Neural progenitor cell (in vitro differentiated cells): ENCODE data around the gene MAPK10. TPM values are rescaled to one million over a fixed set of nuclear protein-coding genes. Genes with fewer than 3 reads are reported as not detected.
"Not testable (repeated sequence)": the region's sequence is repeated elsewhere in the genome, so short reads cannot be mapped to it uniquely, and the experiment has no call there.

Source experiments
- DNase-seq: peaks from one replicate; pipeline ENCODE4 v3.0.0-alpha.2; 2016; ENCODE audit warnings: low spot score
- H2AFZ ChIP-seq: fragments of 200-600 bp; sonication (generic); replicated peaks from 2 replicates; pipeline ENCODE4 v1.6.1; 2016; ENCODE audit warnings: antibody characterized with exemption
- H3F3A ChIP-seq: fragments of 200-600 bp; sonication (generic); 2 replicates; pipeline ENCODE4 v1.6.1; 2016; ENCODE audit warnings: antibody characterized with exemption, low read depth
- H3K27ac ChIP-seq: fragments of 200-600 bp; sonication (generic); 2 replicates; pipeline ENCODE4 v1.5.1; 2016; ENCODE audit warnings: mild to moderate bottlenecking
- H3K27me3 ChIP-seq: fragments of 200-600 bp; sonication (generic); 2 replicates; pipeline ENCODE4 v1.6.1; 2016; ENCODE audit warnings: mild to moderate bottlenecking, moderate library complexity
- H3K36me3 ChIP-seq: fragments of 200-600 bp; sonication (generic); 2 replicates; pipeline ENCODE4 v1.5.1; 2016
- H3K4me1 ChIP-seq: fragments of 200-600 bp; sonication (generic); 2 replicates; pipeline ENCODE4 v1.6.1; 2016; ENCODE audit warnings: mixed run types
- H3K4me2 ChIP-seq: fragments of 200-600 bp; sonication (generic); 2 replicates; pipeline ENCODE4 v1.6.1; 2016
- H3K4me3 ChIP-seq: fragments of 200-600 bp; sonication (generic); 2 replicates; pipeline ENCODE4 v1.5.1; 2016
- H3K79me2 ChIP-seq: fragments of 200-600 bp; sonication (generic); 2 replicates; pipeline ENCODE4 v1.6.1; 2016; ENCODE audit warnings: low read depth
- H3K9ac ChIP-seq: fragments of 200-600 bp; sonication (generic); 2 replicates; pipeline ENCODE4 v1.6.1; 2016
- H3K9me3 ChIP-seq: fragments of 200-600 bp; sonication (generic); 2 replicates; pipeline ENCODE4 v1.5.1; 2016; ENCODE audit warnings: low read depth
- H4K20me1 ChIP-seq: fragments of 200-600 bp; sonication (generic); 2 replicates; pipeline ENCODE4 v1.6.1; 2016; ENCODE audit warnings: low read depth
- H3K27ac Mint-ChIP-seq: 3 replicates; pipeline ENCODE4 v1.8.0; 2021; ENCODE audit warnings: mixed read lengths
- H3K27me3 Mint-ChIP-seq: 2 replicates; pipeline ENCODE4 v1.8.0; 2022; ENCODE audit warnings: low read depth, mild to moderate bottlenecking, inconsistent platforms, moderate library complexity, mixed read lengths; ENCODE audit not compliant: insufficient read depth
- H3K36me3 Mint-ChIP-seq: 3 replicates; pipeline ENCODE4 v1.8.0; 2021; ENCODE audit warnings: mixed read lengths
- H3K4me1 Mint-ChIP-seq: 3 replicates; pipeline ENCODE4 v1.8.0; 2021; ENCODE audit warnings: mixed read lengths
- H3K4me3 Mint-ChIP-seq: 3 replicates; pipeline ENCODE4 v1.8.0; 2021; ENCODE audit warnings: mild to moderate bottlenecking, moderate library complexity, mixed read lengths
- H3K9me3 Mint-ChIP-seq: 3 replicates; pipeline ENCODE4 v1.8.0; 2020; ENCODE audit warnings: mixed read lengths
- CTCF ChIP-seq: fragments of 200-600 bp; sonication (generic); IDR thresholded peaks from 2 replicates; pipeline ENCODE4 v1.5.1; 2017; ENCODE audit warnings: antibody characterized with exemption, mild to moderate bottlenecking
- EZH2 ChIP-seq: fragments of 200-600 bp; sonication (generic); IDR thresholded peaks from 2 replicates; pipeline ENCODE4 v1.6.1; 2017; ENCODE audit warnings: antibody characterized with exemption, mild to moderate bottlenecking, moderate library complexity
- EZH2phosphoT487 ChIP-seq: fragments of 200-600 bp; sonication (generic); IDR thresholded peaks from 2 replicates; pipeline ENCODE4 v1.6.1; 2017; ENCODE audit warnings: antibody characterized with exemption
- total RNA-seq: library from RNA; depleted of rRNA; stranded (reverse); fragments of >200 nt; gene quantifications from 2 replicates; pipeline ENCODE4 v1.2.3, GENCODE V29; 2015; ENCODE audit warnings: low replicate concordance

MAPK10 gene
- total RNA-seq, 1 donor from 2014 or later: 383 TPM

GRCh38 chr4:86032476-86033022 is 327.3 kb downstream of the MAPK10 start:
- H3K27ac ChIP-seq: no peak overlapping the region

GRCh38 chr4:86031927-86032326 is 327.9 kb downstream of the MAPK10 start:
- H3K4me3 ChIP-seq: no peak overlapping the region
- peaks cover 7% of the 10 kb centered on the region for H3F3A ChIP-seq
- peaks cover 34% of the 10 kb centered on the region for H3K36me3 Mint-ChIP-seq
- no peak for TF ChIP-seq CTCF
- no peak for TF ChIP-seq EZH2
- TF ChIP-seq EZH2phosphoT487: no peak
- H2AFZ ChIP-seq: no peak overlapping the region
- H3K27ac ChIP-seq: no peak overlapping the region
- peaks cover 12% of the 10 kb centered on the region for H3K36me3 ChIP-seq
- H3K4me3 Mint-ChIP-seq: no peak overlapping the region
- no peaks in the 10 kb centered on the region for H3K79me2 ChIP-seq
- no peaks in the 10 kb centered on the region for H3K27me3 ChIP-seq
- no peak overlapping the region for H3K4me2 ChIP-seq
- no peaks in the 10 kb centered on the region for H3K27me3 Mint-ChIP-seq
- peaks cover 20% of the 10 kb centered on the region for H3K4me1 Mint-ChIP-seq
- no peaks in the 10 kb centered on the region for H3K9me3 ChIP-seq
- no peak overlapping the region for H3K27ac Mint-ChIP-seq
- no peak for DNase-seq
- no peaks in the 10 kb centered on the region for H3K9me3 Mint-ChIP-seq
- no peaks in the 10 kb centered on the region for H4K20me1 ChIP-seq
- no peak overlapping the region for H3K9ac ChIP-seq
- H3K4me1 ChIP-seq: no peaks in the 10 kb centered on the region

More at GRCh38 chr4:86032476-86033022, 327.3 kb downstream of the MAPK10 start:
- Mint-ChIP-seq H3K4me3 (no peak overlapping the region), H3K9me3 (no peaks in the 10 kb centered on the region), H3K27ac (peak overlapping the region; percentile 70), H3K27me3 (no peaks in the 10 kb centered on the region), H3K4me1 (peaks cover 19% of the 10 kb centered on the region), H3K36me3 (peaks cover 34% of the 10 kb centered on the region)
- H3K4me2 ChIP-seq: no peak overlapping the region
- no peaks in the 10 kb centered on the region for H3K79me2 ChIP-seq
- no peaks in the 10 kb centered on the region for H3K9me3 ChIP-seq
- H3F3A ChIP-seq: peaks cover 7% of the 10 kb centered on the region
- H3K9ac ChIP-seq: no peak overlapping the region
- H3K27me3 ChIP-seq: no peaks in the 10 kb centered on the region
- H3K36me3 ChIP-seq: peaks cover 11% of the 10 kb centered on the region
- H3K4me1 ChIP-seq: no peaks in the 10 kb centered on the region
- no peak for TF ChIP-seq EZH2phosphoT487
- no peak for TF ChIP-seq CTCF
- no peak for TF ChIP-seq EZH2
- DNase-seq: no peak
- no peaks in the 10 kb centered on the region for H4K20me1 ChIP-seq
- H2AFZ ChIP-seq: no peak overlapping the region
- no peak overlapping the region for H3K4me3 ChIP-seq

- peaks cover 35% of the 10 kb centered on the region for H3K36me3 Mint-ChIP-seq
- peaks cover 7% of the 10 kb centered on the region for H3F3A ChIP-seq
- H3K9me3 ChIP-seq: no peaks in the 10 kb centered on the region
- no peaks in the 10 kb centered on the region for H3K9me3 Mint-ChIP-seq
- no peak for TF ChIP-seq EZH2
- no peak for TF ChIP-seq CTCF
- no peak for TF ChIP-seq EZH2phosphoT487
- H2AFZ ChIP-seq: no peak overlapping the region
- H3K4me2 ChIP-seq: no peak overlapping the region
- H3K4me3 Mint-ChIP-seq: no peak overlapping the region
- no peak overlapping the region for H3K9ac ChIP-seq
- H3K27ac ChIP-seq: no peak overlapping the region
- no peaks in the 10 kb centered on the region for H3K79me2 ChIP-seq
- no peak overlapping the region for H3K4me3 ChIP-seq
- H3K4me1 ChIP-seq: no peaks in the 10 kb centered on the region
- H3K4me1 Mint-ChIP-seq: peaks cover 5% of the 10 kb centered on the region
- H3K27me3 Mint-ChIP-seq: no peaks in the 10 kb centered on the region
- H4K20me1 ChIP-seq: no peaks in the 10 kb centered on the region
- H3K27me3 ChIP-seq: no peaks in the 10 kb centered on the region
- no peak overlapping the region for H3K27ac Mint-ChIP-seq
- H3K36me3 ChIP-seq: peaks cover 30% of the 10 kb centered on the region
- DNase-seq: no peak
Observed at GRCh38 chr4:86026720-86027119, 333.1 kb downstream of the MAPK10 start.

- DNase-seq: not testable (repeated sequence)
Observed at GRCh38 chr4:86021671-86022070, 338.2 kb downstream of the MAPK10 start.

More at GRCh38 chr4:86021671-86022070, 338.2 kb downstream of the MAPK10 start:
- not testable (repeated sequence) for H3K79me2 ChIP-seq, H4K20me1 ChIP-seq, H3K27ac Mint-ChIP-seq, H3K9me3 Mint-ChIP-seq, H3F3A ChIP-seq, H3K27ac ChIP-seq, H3K9me3 ChIP-seq, H3K9ac ChIP-seq, H3K4me1 ChIP-seq, H3K27me3 ChIP-seq, H3K4me1 Mint-ChIP-seq, H3K4me3 ChIP-seq, H2AFZ ChIP-seq, H3K4me3 Mint-ChIP-seq, H3K4me2 ChIP-seq, H3K27me3 Mint-ChIP-seq
- peaks cover 18% of the 10 kb centered on the region for H3K36me3 ChIP-seq
- peaks cover 34% of the 10 kb centered on the region for H3K36me3 Mint-ChIP-seq
